CD1c-positive myeloid dendritic cell (primary cell): ENCODE measurements around the gene MAPKAPK2.
"Not testable (repeated sequence)": the region's sequence is repeated elsewhere in the genome, so short reads cannot be mapped to it uniquely, and the experiment has no call there.

ENCODE experiments used
- DNase-seq: peaks from one replicate; pipeline ENCODE4 v3.0.0-alpha.2; 2016; ENCODE audit errors: extremely low spot score

MAPKAPK2 gene

GRCh38 chr1:206776229-206776628 lies 91.5 kb downstream of the MAPKAPK2 start:
- DNase-seq = no peak

GRCh38 chr1:206778031-206778430 lies 93.3 kb downstream of the MAPKAPK2 start:
- no peak for DNase-seq

GRCh38 chr1:206778911-206779310 lies 94.2 kb downstream of the MAPKAPK2 start:
- not testable (repeated sequence) for DNase-seq

GRCh38 chr1:206779638-206780037 lies 94.9 kb downstream of the MAPKAPK2 start:
- DNase-seq = peak; percentile 41

- no peak for DNase-seq
Observed at GRCh38 chr1:206782448-206782847, 97.7 kb downstream of the MAPKAPK2 start.

- DNase-seq = no peak
Observed at GRCh38 chr1:206783506-206783905, 98.8 kb downstream of the MAPKAPK2 start.
